Measurements from ENCODE around the gene ZCCHC7. TPM values are rescaled to one million over a fixed set of nuclear protein-coding genes. Genes with fewer than 3 reads are reported as not detected.

The ZCCHC7 gene
- polyA plus RNA-seq, 3 donors = 8.7 to 12.9 (median 12.5) TPM

DNA sequence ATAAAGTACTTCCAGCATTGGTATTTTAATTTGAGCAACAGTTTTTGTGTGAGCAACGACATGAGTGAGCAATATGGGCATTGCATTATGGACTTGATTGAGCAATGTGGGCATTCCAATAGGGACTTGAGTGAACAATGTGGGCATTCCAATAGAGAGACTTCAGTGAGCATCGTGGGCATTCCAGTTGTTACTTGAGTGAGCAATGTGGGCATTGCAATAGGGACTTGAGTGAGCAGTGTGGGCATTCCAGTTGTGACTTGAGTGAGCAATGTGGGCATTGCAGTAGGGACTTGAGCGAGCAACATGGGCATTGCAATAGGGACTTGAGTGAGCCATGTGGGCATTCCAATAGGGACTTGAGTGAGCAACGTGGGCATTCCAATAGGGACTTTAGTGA, 52.2 kb downstream of the ZCCHC7 start:
- Histone ChIP-seq H3K4me1 (ENCODE audit: control insufficient read depth in 1 of 2, insufficient read depth in 2 of 2, low read length in 2 of 2) (no peaks in the 10 kb centered on the region), H2AFZ (ENCODE audit: insufficient read depth, low read depth, low read length, poor library complexity, severe bottlenecking) (no peak overlapping the region), H3K79me2 (ENCODE audit: insufficient read depth, low read length) (no peaks in the 10 kb centered on the region), H3K36me3 (replicated peaks in 1 of 2; ENCODE audit: control insufficient read depth in 1 of 2, insufficient read depth in 2 of 2, low read length in 2 of 2) (peaks cover 0 to 20% of the 10 kb centered on the region in 2 donors), H3K4me3 (replicated peaks in 1 of 3; ENCODE audit: low read depth in 2 of 3, low read length in 3 of 3) (no peak overlapping the region), H3K4me2 (replicated peaks; ENCODE audit: extremely low read depth, low read length, poor library complexity, severe bottlenecking) (no peak overlapping the region), H3K27ac (ENCODE audit: low read depth in 1 of 2, low read length in 2 of 2) (no peak overlapping the region), H3K9ac (ENCODE audit: insufficient read depth, low read length, poor library complexity, severe bottlenecking) (no peak overlapping the region), H4K20me1 (ENCODE audit: insufficient read depth, low read length) (peaks cover 4% of the 10 kb centered on the region), H3K9me3 (replicated peaks in 1 of 2; ENCODE audit: control insufficient read depth in 1 of 2, insufficient read depth in 1 of 2, low read length in 2 of 2) (no peaks in the 10 kb centered on the region), H3K27me3 (ENCODE audit: control insufficient read depth in 2 of 2, insufficient read depth in 2 of 2, low read length in 2 of 2) (no peaks in the 10 kb centered on the region)
- intact Hi-C loops (cut with micrococcal nuclease) = no loop called here
- 88% methylated on average over 4 of the region's 4 CpGs for WGBS (ENCODE audit: insufficient coverage)
- TF ChIP-seq, protein P1, sequence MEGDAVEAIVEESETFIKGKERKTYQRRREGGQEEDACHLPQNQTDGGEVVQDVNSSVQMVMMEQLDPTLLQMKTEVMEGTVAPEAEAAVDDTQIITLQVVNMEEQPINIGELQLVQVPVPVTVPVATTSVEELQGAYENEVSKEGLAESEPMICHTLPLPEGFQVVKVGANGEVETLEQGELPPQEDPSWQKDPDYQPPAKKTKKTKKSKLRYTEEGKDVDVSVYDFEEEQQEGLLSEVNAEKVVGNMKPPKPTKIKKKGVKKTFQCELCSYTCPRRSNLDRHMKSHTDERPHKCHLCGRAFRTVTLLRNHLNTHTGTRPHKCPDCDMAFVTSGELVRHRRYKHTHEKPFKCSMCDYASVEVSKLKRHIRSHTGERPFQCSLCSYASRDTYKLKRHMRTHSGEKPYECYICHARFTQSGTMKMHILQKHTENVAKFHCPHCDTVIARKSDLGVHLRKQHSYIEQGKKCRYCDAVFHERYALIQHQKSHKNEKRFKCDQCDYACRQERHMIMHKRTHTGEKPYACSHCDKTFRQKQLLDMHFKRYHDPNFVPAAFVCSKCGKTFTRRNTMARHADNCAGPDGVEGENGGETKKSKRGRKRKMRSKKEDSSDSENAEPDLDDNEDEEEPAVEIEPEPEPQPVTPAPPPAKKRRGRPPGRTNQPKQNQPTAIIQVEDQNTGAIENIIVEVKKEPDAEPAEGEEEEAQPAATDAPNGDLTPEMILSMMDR (IDR thresholded peaks at IDR 0.05) = no peak
- Mint-ChIP-seq H3K9me3 (no peaks in the 10 kb centered on the region), H3K4me3 (no peak overlapping the region), H3K27me3 (ENCODE audit: low read depth in 3 of 3) (peaks cover 0 to 3% (median 0%) of the 10 kb centered on the region in 3 donors), H3K36me3 (peaks cover 29 to 42% of the 10 kb centered on the region in 2 donors), H3K27ac (no peak overlapping the region), H3K4me1 (no peaks in the 10 kb centered on the region)
- peak in 1 of 3 donors; percentile 39 for DNase-seq

- Mint-ChIP-seq H3K9me3 (no peaks in the 10 kb centered on the region), H3K4me3 (no peak overlapping the region), H3K4me1 (no peaks in the 10 kb centered on the region), H3K36me3 (peaks cover 20 to 26% of the 10 kb centered on the region in 2 donors), H3K27me3 (ENCODE audit: low read depth in 3 of 3) (peaks cover 0 to 1% (median 0%) of the 10 kb centered on the region in 3 donors), H3K27ac (no peak overlapping the region)
- Histone ChIP-seq H2AFZ (ENCODE audit: insufficient read depth, low read depth, low read length, poor library complexity, severe bottlenecking) (no peak overlapping the region), H3K79me2 (ENCODE audit: insufficient read depth, low read length) (no peaks in the 10 kb centered on the region), H3K27me3 (ENCODE audit: control insufficient read depth in 2 of 2, insufficient read depth in 2 of 2, low read length in 2 of 2) (no peaks in the 10 kb centered on the region), H3K4me2 (replicated peaks; ENCODE audit: extremely low read depth, low read length, poor library complexity, severe bottlenecking) (no peak overlapping the region), H4K20me1 (ENCODE audit: insufficient read depth, low read length) (peaks cover 4% of the 10 kb centered on the region), H3K9ac (ENCODE audit: insufficient read depth, low read length, poor library complexity, severe bottlenecking) (no peak overlapping the region), H3K4me1 (ENCODE audit: control insufficient read depth in 1 of 2, insufficient read depth in 2 of 2, low read length in 2 of 2) (no peaks in the 10 kb centered on the region), H3K36me3 (replicated peaks in 1 of 2; ENCODE audit: control insufficient read depth in 1 of 2, insufficient read depth in 2 of 2, low read length in 2 of 2) (peaks cover 0 to 14% of the 10 kb centered on the region in 2 donors), H3K4me3 (replicated peaks in 1 of 3; ENCODE audit: low read depth in 2 of 3, low read length in 3 of 3) (no peak overlapping the region), H3K27ac (ENCODE audit: low read depth in 1 of 2, low read length in 2 of 2) (no peak overlapping the region), H3K9me3 (replicated peaks in 1 of 2; ENCODE audit: control insufficient read depth in 1 of 2, insufficient read depth in 1 of 2, low read length in 2 of 2) (no peaks in the 10 kb centered on the region)
- DNase-seq = no peak
- intact Hi-C loops (cut with micrococcal nuclease) = no loop called here
- TF ChIP-seq, protein P1 (IDR thresholded peaks at IDR 0.05) = no peak
- 100% methylated on average over 1 of the region's 2 CpGs for WGBS (ENCODE audit: insufficient coverage)
These were observed 53.9 kb downstream of the ZCCHC7 start for GRCh38 chr9:37174247-37174646.
